GM12873 (cell line): ENCODE results near the gene RAB1B.

Experiments used
- CTCF ChIP-seq: IDR thresholded peaks from 2 replicates; pipeline ENCODE4 v1.5.1; 2012; ENCODE audit warnings: low read depth, mild to moderate bottlenecking, moderate library complexity, low read length, control low read depth; ENCODE audit not compliant: insufficient read depth; ENCODE audit errors: missing control alignments

The RAB1B gene

GRCh38 chr11:66240781-66241136, 27.7 kb upstream of the RAB1B start:
- no peak for TF ChIP-seq CTCF

GRCh38 chr11:66242095-66242765, 26.2 kb upstream of the RAB1B start:
- no peak for TF ChIP-seq CTCF

GRCh38 chr11:66243782-66244535, 24.5 kb upstream of the RAB1B start:
- no peak for TF ChIP-seq CTCF

- no peak for TF ChIP-seq CTCF
Measured at GRCh38 chr11:66247295-66247694, 21.1 kb upstream of the RAB1B start.

GRCh38 chr11:66247801-66248200, 20.6 kb upstream of the RAB1B start:
- no peak for TF ChIP-seq CTCF

GRCh38 chr11:66248903-66249302, 19.5 kb upstream of the RAB1B start:
- no peak for TF ChIP-seq CTCF

GRCh38 chr11:66251809-66252208, 16.6 kb upstream of the RAB1B start:
- TF ChIP-seq CTCF = no peak
